HepG2 (cell line): Measurements from ENCODE around the gene TAF3. TPM values are rescaled to one million over a fixed set of nuclear protein-coding genes. Genes with fewer than 3 reads are reported as not detected.

Source experiments
- AHR ChIP-seq: IDR thresholded peaks from 2 replicates; pipeline ENCODE4 v1.6.1; 2018; ENCODE audit warnings: missing genetic modification reagents, missing compliant biosample characterization
- HHEX ChIP-seq: IDR thresholded peaks from 2 replicates; pipeline ENCODE4 v1.6.1; 2016; ENCODE audit warnings: control low read depth
- HNRNPUL1 ChIP-seq: fragments of 200-400 bp; formaldehyde crosslinking; IDR thresholded peaks from 2 replicates; pipeline ENCODE4 v1.6.1; 2017; ENCODE audit warnings: low read depth, mild to moderate bottlenecking, low read length, moderate library complexity
- KLF6 ChIP-seq: IDR thresholded peaks from 2 replicates; pipeline ENCODE4 v1.8.0; 2016; ENCODE audit warnings: missing biosample characterization, missing genetic modification reagents
- MBNL3 ChIP-seq: fragments of 250-450 bp; sonication (Bioruptor Pico); conservative IDR thresholded peaks from 2 replicates; pipeline ENCODE4 v1.8.0; 2022; ENCODE audit warnings: mild to moderate bottlenecking, inconsistent platforms
- MIER2 ChIP-seq: IDR thresholded peaks from 2 replicates; pipeline ENCODE4 v1.6.1; 2016; ENCODE audit warnings: missing biosample characterization, missing genetic modification reagents
- POLR2G ChIP-seq: fragments of 200-400 bp; formaldehyde crosslinking; IDR thresholded peaks from 2 replicates; pipeline ENCODE4 v1.6.1; 2018; ENCODE audit warnings: mild to moderate bottlenecking, low read depth, low read length, moderate library complexity
- SOX13 ChIP-seq, 3 experiments: fragments of 450-650 bp in 1 of 3; sonication (generic) in 1 of 3; formaldehyde crosslinking in 1 of 3; IDR thresholded peaks in 2 of 3; conservative IDR thresholded peaks in 1 of 3; 2 replicates each; pipeline versions ENCODE4 v1.5.0 to v1.6.1; 2016 to 2020; ENCODE audit warnings: antibody characterized with exemption in 1 of 3, mild to moderate bottlenecking in 1 of 3, missing compliant biosample characterization in 1 of 3, missing genetic modification reagents in 1 of 3, moderate library complexity in 1 of 3
- YEATS2 ChIP-seq: sonication (generic); formaldehyde crosslinking; IDR thresholded peaks from 2 replicates; pipeline ENCODE4 v1.4.0; 2020; ENCODE audit warnings: missing genetic modification reagents, borderline replicate concordance
- ZBTB40 ChIP-seq, 2 experiments: fragments of 450-650 bp in 1 of 2; sonication (generic) in 1 of 2; formaldehyde crosslinking in 1 of 2; IDR thresholded peaks; 2 replicates each; pipeline versions ENCODE4 v1.6.1 to v1.8.0; 2016 to 2022; ENCODE audit warnings: antibody characterized with exemption in 1 of 2, mild to moderate bottlenecking in 1 of 2, missing genetic modification reagents in 1 of 2
- ZFY ChIP-seq: sonication (generic); formaldehyde crosslinking; IDR thresholded peaks from 2 replicates; pipeline ENCODE4 v1.4.0; 2020; ENCODE audit warnings: missing genetic modification reagents
- ZNF136 ChIP-seq: sonication (generic); formaldehyde crosslinking; IDR thresholded peaks from 2 replicates; pipeline ENCODE4 v1.8.1; 2022; ENCODE audit warnings: low read depth, mild to moderate bottlenecking, moderate library complexity, missing genetic modification reagents
- ZNF34 ChIP-seq: sonication (generic); formaldehyde crosslinking; IDR thresholded peaks from 2 replicates; pipeline ENCODE4 v1.4.0; 2020; ENCODE audit warnings: mild to moderate bottlenecking, missing genetic modification reagents, borderline replicate concordance
- ZNF354B ChIP-seq: sonication (generic); formaldehyde crosslinking; IDR thresholded peaks from 2 replicates; pipeline ENCODE4 v1.8.0; 2022; ENCODE audit warnings: mild to moderate bottlenecking, missing genetic modification reagents
- ZNF580 ChIP-seq: IDR thresholded peaks from 2 replicates; pipeline ENCODE4 v1.6.1; 2016; ENCODE audit warnings: low read depth, borderline replicate concordance
- ZNF614 ChIP-seq: IDR thresholded peaks from 2 replicates; pipeline ENCODE4 v1.6.1; 2018; ENCODE audit warnings: missing biosample characterization, missing genetic modification reagents, inconsistent platforms, borderline replicate concordance
- ZNF773 ChIP-seq: sonication (generic); formaldehyde crosslinking; IDR thresholded peaks from 2 replicates; pipeline ENCODE4 v1.4.0; 2020; ENCODE audit warnings: missing genetic modification reagents, borderline replicate concordance
- polyA plus RNA-seq, 8 experiments: library from polyadenylated mRNA; depleted of rRNA in 3 of 8; stranded (reverse) in 7 of 8; unstranded in 1 of 8; fragments of >200 nt; fragmentation: Illumina TruSeq in 4 of 8; extraction: Trizol in 4 of 8; gene quantifications; 2 replicates each; pipeline versions ENCODE4 v1.2.1 to v1.2.3, GENCODE V29; 2011 to 2016; ENCODE audit warnings: low read depth in 4 of 8, missing spikeins in 1 of 8, mixed read lengths in 1 of 8; ENCODE audit not compliant: insufficient read depth in 1 of 8
- total RNA-seq, 5 experiments: library from RNA; depleted of rRNA; stranded (reverse); fragments of >200 nt; fragmentation: Illumina TruSeq; extraction: Trizol; gene quantifications; 2 replicates each; pipeline ENCODE4 v1.2.3, GENCODE V29; 2016; ENCODE audit warnings: low read depth in 1 of 5
- TF ChIP-seq, protein P1 (sequence below): sonication (generic); formaldehyde crosslinking; IDR thresholded peaks from 2 replicates; pipeline ENCODE4 v1.5.0; 2020; ENCODE audit warnings: missing genetic modification reagents

Gene TAF3
- total and polyA plus RNA-seq, 2 of the 13 experiments (the other 11 are each of a cell fraction or from before 2014, with no cell fraction given) = 1.7 to 2.9 TPM

GRCh38 chr10:7818295-7819120 lies at the start of gene TAF3 (continued):
- no peak for TF ChIP-seq ZBTB40 (IDR thresholded peaks at IDR 0.05)
- peak; percentile 80 for TF ChIP-seq ZBTB40 (CRISPR knock-in tag; IDR thresholded peaks at IDR 0.05)
- TF ChIP-seq ZNF34 (CRISPR knock-in tag) = 0 out of 2 replicates have a peak, but pooled peaks have one; percentile 71
- TF ChIP-seq ZNF773 (CRISPR knock-in tag) = no peak
- no peak for TF ChIP-seq MBNL3
- TF ChIP-seq MIER2 (CRISPR knock-in tag) = peak; percentile 62; the same call in 1 of the 2 replicates
- TF ChIP-seq ZNF580 (CRISPR knock-in tag) = peak; percentile 97; the same call in 1 of the 2 replicates
- TF ChIP-seq ZNF136 = peak; percentile 83; the same call in 1 of the 2 replicates
- peak; percentile 94 for TF ChIP-seq POLR2G
- TF ChIP-seq HNRNPUL1 = peak; percentile 47; the same call in 1 of the 2 replicates
- peak; percentile 71; the same call in 1 of the 2 replicates for TF ChIP-seq AHR (CRISPR knock-in tag)
- TF ChIP-seq, protein P1, sequence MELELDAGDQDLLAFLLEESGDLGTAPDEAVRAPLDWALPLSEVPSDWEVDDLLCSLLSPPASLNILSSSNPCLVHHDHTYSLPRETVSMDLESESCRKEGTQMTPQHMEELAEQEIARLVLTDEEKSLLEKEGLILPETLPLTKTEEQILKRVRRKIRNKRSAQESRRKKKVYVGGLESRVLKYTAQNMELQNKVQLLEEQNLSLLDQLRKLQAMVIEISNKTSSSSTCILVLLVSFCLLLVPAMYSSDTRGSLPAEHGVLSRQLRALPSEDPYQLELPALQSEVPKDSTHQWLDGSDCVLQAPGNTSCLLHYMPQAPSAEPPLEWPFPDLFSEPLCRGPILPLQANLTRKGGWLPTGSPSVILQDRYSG (CRISPR knock-in tag) = 0 out of 2 replicates have a peak, but pooled peaks have one; percentile 56
- TF ChIP-seq SOX13 (IDR thresholded peaks at IDR 0.05) = no peak
- peak in 1 of 2 experiments; percentile 68; a peak in 2 of 4 replicates for TF ChIP-seq SOX13 (CRISPR knock-in tag; conservative IDR thresholded peaks at IDR 0.05 in 1 of 2, IDR thresholded peaks at IDR 0.05 in 1 of 2)
- peak; percentile 63 for TF ChIP-seq ZFY (CRISPR knock-in tag)
- TF ChIP-seq KLF6 (CRISPR knock-in tag) = peak; percentile 90
- peak; percentile 93; the same call in 1 of the 2 replicates for TF ChIP-seq ZNF614
- peak; percentile 88; the same call in 1 of the 2 replicates for TF ChIP-seq YEATS2 (CRISPR knock-in tag)
- TF ChIP-seq HHEX (CRISPR knock-in tag) = no peak
- TF ChIP-seq ZNF354B = no peak
